Measurements from ENCODE around the gene LRCH1. TPM values are rescaled to one million over a fixed set of nuclear protein-coding genes. Genes with fewer than 3 reads are reported as not detected.
A peak's percentile ranks its signal among the peaks of the same experiment; 100 is the strongest.

The LRCH1 gene
- total RNA-seq, 6 experiments from 2014 or later: 11.3 to 13.9 (median 12.5) TPM

GRCh38 chr13:46600943-46601311 lies 48.0 kb downstream of the LRCH1 start:
- Mint-ChIP-seq H3K4me3 (no peak overlapping the region), H3K27ac (no peak overlapping the region), H3K4me1 (ENCODE audit: low read depth) (peaks cover 45% of the 10 kb centered on the region), H3K27me3 (ENCODE audit: insufficient read depth) (no peaks in the 10 kb centered on the region), H3K9me3 (no peaks in the 10 kb centered on the region), H3K36me3 (ENCODE audit: low read depth) (no peaks in the 10 kb centered on the region)
- no peak for DNase-seq
- TF ChIP-seq, protein P1, sequence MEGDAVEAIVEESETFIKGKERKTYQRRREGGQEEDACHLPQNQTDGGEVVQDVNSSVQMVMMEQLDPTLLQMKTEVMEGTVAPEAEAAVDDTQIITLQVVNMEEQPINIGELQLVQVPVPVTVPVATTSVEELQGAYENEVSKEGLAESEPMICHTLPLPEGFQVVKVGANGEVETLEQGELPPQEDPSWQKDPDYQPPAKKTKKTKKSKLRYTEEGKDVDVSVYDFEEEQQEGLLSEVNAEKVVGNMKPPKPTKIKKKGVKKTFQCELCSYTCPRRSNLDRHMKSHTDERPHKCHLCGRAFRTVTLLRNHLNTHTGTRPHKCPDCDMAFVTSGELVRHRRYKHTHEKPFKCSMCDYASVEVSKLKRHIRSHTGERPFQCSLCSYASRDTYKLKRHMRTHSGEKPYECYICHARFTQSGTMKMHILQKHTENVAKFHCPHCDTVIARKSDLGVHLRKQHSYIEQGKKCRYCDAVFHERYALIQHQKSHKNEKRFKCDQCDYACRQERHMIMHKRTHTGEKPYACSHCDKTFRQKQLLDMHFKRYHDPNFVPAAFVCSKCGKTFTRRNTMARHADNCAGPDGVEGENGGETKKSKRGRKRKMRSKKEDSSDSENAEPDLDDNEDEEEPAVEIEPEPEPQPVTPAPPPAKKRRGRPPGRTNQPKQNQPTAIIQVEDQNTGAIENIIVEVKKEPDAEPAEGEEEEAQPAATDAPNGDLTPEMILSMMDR (IDR thresholded peaks at IDR 0.05): no peak

GRCh38 chr13:46602531-46602930 lies 49.6 kb downstream of the LRCH1 start:
- no peak overlapping the region for H3K27ac Mint-ChIP-seq

GRCh38 chr13:46603165-46603603 lies 50.2 kb downstream of the LRCH1 start:
- peak; percentile 3 for DNase-seq
- no peak overlapping the region for H3K27ac Mint-ChIP-seq
- H3K4me1 Mint-ChIP-seq (ENCODE audit: low read depth): peaks cover 60% of the 10 kb centered on the region
- TF ChIP-seq, protein P1 (IDR thresholded peaks at IDR 0.05): peak; percentile 66
- no peak overlapping the region for H3K4me3 Mint-ChIP-seq
- no peaks in the 10 kb centered on the region for H3K9me3 Mint-ChIP-seq
- no peaks in the 10 kb centered on the region for H3K36me3 Mint-ChIP-seq (ENCODE audit: low read depth)
- no peaks in the 10 kb centered on the region for H3K27me3 Mint-ChIP-seq (ENCODE audit: insufficient read depth)

More at GRCh38 chr13:46602531-46602930, 49.6 kb downstream of the LRCH1 start:
- H3K27me3 Mint-ChIP-seq (ENCODE audit: insufficient read depth): no peaks in the 10 kb centered on the region
- TF ChIP-seq, protein P1 (IDR thresholded peaks at IDR 0.05): no peak
- peaks cover 53% of the 10 kb centered on the region for H3K4me1 Mint-ChIP-seq (ENCODE audit: low read depth)
- H3K4me3 Mint-ChIP-seq: no peak overlapping the region
- H3K36me3 Mint-ChIP-seq (ENCODE audit: low read depth): no peaks in the 10 kb centered on the region
- no peak for DNase-seq
- H3K9me3 Mint-ChIP-seq: no peaks in the 10 kb centered on the region

DNA sequence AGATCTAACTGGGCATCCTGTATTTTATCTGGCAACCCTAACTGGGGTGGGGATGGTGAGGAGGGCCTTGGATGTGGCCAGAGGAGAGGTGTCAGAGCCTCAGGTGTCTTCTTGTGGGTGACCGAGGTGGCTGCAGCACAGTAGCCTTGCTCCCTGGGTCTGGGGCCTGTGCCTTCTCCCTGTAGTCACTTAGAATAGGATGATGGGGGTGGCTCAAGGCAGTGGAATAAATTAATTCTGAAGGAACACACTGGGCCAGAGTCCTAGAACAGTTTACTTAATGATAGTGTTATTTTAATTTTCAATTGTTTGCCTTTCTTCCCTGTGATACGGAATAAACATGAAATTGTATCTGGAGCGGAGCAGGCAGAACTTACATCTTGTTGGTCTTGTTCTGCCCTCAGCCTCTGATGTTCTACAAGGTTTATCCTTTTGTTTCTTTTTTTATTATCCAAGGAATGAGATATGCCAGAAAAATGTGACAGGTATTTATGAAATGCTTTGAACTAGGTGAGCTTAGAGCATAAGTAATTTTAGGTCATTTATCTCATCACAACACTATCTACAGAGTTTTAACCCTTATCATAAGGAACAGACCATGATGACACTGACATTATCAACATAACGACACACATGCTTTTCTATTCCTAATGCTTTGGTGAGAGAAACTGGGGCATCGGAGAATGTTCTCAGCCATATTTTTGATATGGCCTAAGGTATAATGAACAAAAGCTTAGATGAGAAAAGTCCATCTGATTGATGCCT lies 51.4 kb downstream of the LRCH1 start:
- no peak for DNase-seq

GRCh38 chr13:46605076-46605824 lies 52.3 kb downstream of the LRCH1 start:
- no peak for DNase-seq
- no peak overlapping the region for H3K4me3 Mint-ChIP-seq
- TF ChIP-seq, protein P1 (IDR thresholded peaks at IDR 0.05): no peak
- no peaks in the 10 kb centered on the region for H3K9me3 Mint-ChIP-seq
- peaks cover 64% of the 10 kb centered on the region for H3K4me1 Mint-ChIP-seq (ENCODE audit: low read depth)
- H3K27ac Mint-ChIP-seq: peak overlapping the region; percentile 45; the same call in 1 of the 2 replicates
- no peaks in the 10 kb centered on the region for H3K36me3 Mint-ChIP-seq (ENCODE audit: low read depth)
- H3K27me3 Mint-ChIP-seq (ENCODE audit: insufficient read depth): no peaks in the 10 kb centered on the region

More for the DNA sequence above, 51.4 kb downstream of the LRCH1 start:
- TF ChIP-seq, protein P1 (IDR thresholded peaks at IDR 0.05): no peak
- Mint-ChIP-seq H3K27me3 (ENCODE audit: insufficient read depth) (no peaks in the 10 kb centered on the region), H3K27ac (no peak overlapping the region), H3K4me3 (no peak overlapping the region), H3K4me1 (ENCODE audit: low read depth) (peaks cover 66% of the 10 kb centered on the region), H3K9me3 (no peaks in the 10 kb centered on the region), H3K36me3 (ENCODE audit: low read depth) (no peaks in the 10 kb centered on the region)
